ENCODE data around the gene GMDS.
"Not testable (repeated sequence)": the region's sequence is repeated elsewhere in the genome, so short reads cannot be mapped to it uniquely, and the experiment has no call there.

GMDS gene

GRCh38 chr6:1770968-1771723, 474.3 kb downstream of the GMDS start:
- no peak for DNase-seq (ENCODE audit: low spot score)

- DNase-seq (ENCODE audit: low spot score), result no peak
Measured at GRCh38 chr6:1770435-1770843, 475.0 kb downstream of the GMDS start.

- DNase-seq (ENCODE audit: low spot score), result no peak
Measured at GRCh38 chr6:1767481-1768246, 477.7 kb downstream of the GMDS start.

- DNase-seq (ENCODE audit: low spot score), result no peak
Measured at GRCh38 chr6:1766654-1767053, 478.8 kb downstream of the GMDS start.

- DNase-seq (ENCODE audit: low spot score), result no peak
Measured at GRCh38 chr6:1765160-1765903, 480.1 kb downstream of the GMDS start.

GRCh38 chr6:1764397-1764987, 480.9 kb downstream of the GMDS start:
- DNase-seq (ENCODE audit: low spot score), result no peak

- DNase-seq (ENCODE audit: low spot score), result no peak
Measured at GRCh38 chr6:1763404-1763803, 482.0 kb downstream of the GMDS start.

- DNase-seq (ENCODE audit: low spot score), result no peak
Measured at GRCh38 chr6:1762203-1762602, 483.2 kb downstream of the GMDS start.

GRCh38 chr6:1761477-1761877, 483.9 kb downstream of the GMDS start:
- DNase-seq (ENCODE audit: low spot score), result no peak

GRCh38 chr6:1760876-1761275, 484.5 kb downstream of the GMDS start:
- DNase-seq (ENCODE audit: low spot score), result no peak

GRCh38 chr6:1759870-1760269, 485.5 kb downstream of the GMDS start:
- DNase-seq (ENCODE audit: low spot score), result no peak

- DNase-seq (ENCODE audit: low spot score), result no peak
Measured at GRCh38 chr6:1758076-1758679, 487.2 kb downstream of the GMDS start.

- no peak for DNase-seq (ENCODE audit: low spot score)
Measured at GRCh38 chr6:1757131-1757530, 488.3 kb downstream of the GMDS start.

- DNase-seq (ENCODE audit: low spot score), result no peak
Measured at GRCh38 chr6:1756472-1757129, 488.8 kb downstream of the GMDS start.

GRCh38 chr6:1751063-1751462, 494.3 kb downstream of the GMDS start:
- not testable (repeated sequence) for DNase-seq (ENCODE audit: low spot score)

GRCh38 chr6:1749041-1749440, 496.4 kb downstream of the GMDS start:
- DNase-seq (ENCODE audit: low spot score), result no peak

- no peak for DNase-seq (ENCODE audit: low spot score)
Measured at GRCh38 chr6:1747531-1747930, 497.9 kb downstream of the GMDS start.

- DNase-seq (ENCODE audit: low spot score), result no peak
Measured at GRCh38 chr6:1747003-1747402, 498.4 kb downstream of the GMDS start.

GRCh38 chr6:1745814-1746213, 499.6 kb downstream of the GMDS start:
- DNase-seq (ENCODE audit: low spot score), result no peak

GRCh38 chr6:1744543-1744942, 500.9 kb downstream of the GMDS start:
- no peak for DNase-seq (ENCODE audit: low spot score)

- DNase-seq (ENCODE audit: low spot score), result no peak
Measured at GRCh38 chr6:1739680-1740079, 505.7 kb downstream of the GMDS start.
